Measurements from ENCODE around the gene PLIN3.

Gene PLIN3

GRCh38 chr19:4879041-4879440 is 11.6 kb upstream of the PLIN3 start:
- ChIA-PET POLR2A (no interaction called here), CTCF (no interaction called here)
- DNase-seq (ENCODE audit: extremely low spot score): no peak
- no peak for TF ChIP-seq FOXA1 (IDR thresholded peaks at IDR 0.05)
- TF ChIP-seq ARNT (IDR thresholded peaks at IDR 0.05): no peak
- TF ChIP-seq FOXK2 (IDR thresholded peaks at IDR 0.05): no peak
- TF ChIP-seq ELF4 (IDR thresholded peaks at IDR 0.05): no peak
- TF ChIP-seq SUZ12 (IDR thresholded peaks at IDR 0.05): no peak
- TF ChIP-seq CTBP1 (IDR thresholded peaks at IDR 0.05; ENCODE audit: borderline replicate concordance): no peak
- TF ChIP-seq SP1 (IDR thresholded peaks at IDR 0.05): no peak
- TF ChIP-seq LEF1 (IDR thresholded peaks at IDR 0.05; ENCODE audit: borderline replicate concordance): no peak
- TF ChIP-seq L3MBTL2 (conservative IDR thresholded peaks at IDR 0.05): no peak

DNA sequence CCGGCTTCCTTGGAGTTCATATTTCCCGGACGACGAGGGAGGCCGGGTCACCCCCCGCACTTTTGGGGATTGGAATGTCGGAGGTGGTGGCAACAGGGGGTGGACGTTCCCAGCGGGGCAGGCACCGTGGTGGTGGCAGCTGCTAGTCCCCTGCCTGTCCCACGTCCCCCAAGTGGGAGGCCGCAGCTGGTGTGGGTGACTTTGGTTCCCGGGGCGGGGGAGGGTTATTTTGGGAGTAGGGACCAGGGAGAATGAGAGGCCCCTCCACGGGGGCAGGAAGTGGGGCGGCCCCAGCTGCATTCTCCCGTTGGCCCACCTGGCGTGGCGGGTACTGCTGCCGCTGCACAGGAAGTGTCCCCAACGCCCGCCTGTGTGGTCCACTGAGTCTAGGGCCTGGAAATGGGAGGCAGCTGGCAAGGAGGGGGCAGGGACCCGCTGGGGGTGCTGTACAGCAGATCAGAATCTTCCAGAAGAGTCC is 11.1 kb upstream of the PLIN3 start:
- POLR2A ChIA-PET: no interaction called here
- CTCF ChIA-PET: no interaction called here
- DNase-seq (ENCODE audit: extremely low spot score): no peak
- no peak for TF ChIP-seq ARNT (IDR thresholded peaks at IDR 0.05)
- TF ChIP-seq ZNF384 (IDR thresholded peaks at IDR 0.05): no peak
- no peak for TF ChIP-seq L3MBTL2 (conservative IDR thresholded peaks at IDR 0.05)
- TF ChIP-seq HDGF (IDR thresholded peaks at IDR 0.05; ENCODE audit: borderline replicate concordance): no peak
- TF ChIP-seq CTBP1 (IDR thresholded peaks at IDR 0.05; ENCODE audit: borderline replicate concordance): no peak
- no peak for TF ChIP-seq SUZ12 (IDR thresholded peaks at IDR 0.05)

DNA sequence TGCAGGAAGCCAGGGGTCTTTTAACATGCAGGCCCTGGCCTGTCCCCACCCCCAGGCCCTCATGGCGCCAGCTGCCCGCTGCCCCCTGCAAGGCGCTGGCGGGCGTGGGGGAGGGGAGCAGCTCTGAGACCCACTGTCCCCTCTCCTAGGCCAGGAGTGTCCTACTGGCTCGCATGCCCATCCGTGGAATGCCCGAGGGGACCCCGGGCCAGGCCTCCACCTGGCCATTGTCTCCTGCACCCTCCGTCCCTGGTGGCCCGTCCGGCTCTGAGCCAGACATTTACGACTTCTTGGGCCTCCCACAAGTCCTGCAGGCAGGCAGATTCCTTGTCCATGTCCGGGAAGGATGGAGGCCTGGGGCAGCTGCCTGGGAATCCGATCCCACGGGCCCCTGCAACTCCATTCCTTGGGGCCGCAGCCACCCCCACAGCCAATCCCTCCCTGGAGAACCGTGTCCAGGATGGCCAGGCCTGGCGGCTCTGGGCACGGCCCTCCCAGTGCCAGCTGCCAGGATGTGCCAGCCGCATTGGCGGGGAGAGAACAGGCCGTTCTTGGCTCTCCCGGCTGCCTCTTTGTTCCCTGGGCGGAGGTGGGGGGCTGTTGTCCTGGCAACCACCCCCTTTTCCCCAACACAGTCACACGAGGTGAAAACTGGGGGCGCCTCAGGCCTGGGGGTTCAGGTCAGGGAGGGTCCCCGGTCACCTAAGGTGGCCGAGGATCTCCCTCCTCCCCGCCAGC is 10.5 kb upstream of the PLIN3 start:
- ChIA-PET CTCF (no interaction called here), POLR2A (no interaction called here)
- DNase-seq (ENCODE audit: extremely low spot score): no peak
- TF ChIP-seq FOXK2 (IDR thresholded peaks at IDR 0.05) (no peak), HDGF (IDR thresholded peaks at IDR 0.05; ENCODE audit: borderline replicate concordance) (no peak), FOXM1 (IDR thresholded peaks at IDR 0.05; ENCODE audit: borderline replicate concordance) (no peak), CTBP1 (IDR thresholded peaks at IDR 0.05; ENCODE audit: borderline replicate concordance) (no peak), ARNT (IDR thresholded peaks at IDR 0.05) (no peak), NFRKB (IDR thresholded peaks at IDR 0.05) (no peak), ELF4 (IDR thresholded peaks at IDR 0.05) (no peak), BHLHE40 (IDR thresholded peaks at IDR 0.05; ENCODE audit: borderline replicate concordance) (no peak), TARDBP (IDR thresholded peaks at IDR 0.05) (no peak), SP1 (IDR thresholded peaks at IDR 0.05) (no peak), L3MBTL2 (conservative IDR thresholded peaks at IDR 0.05) (no peak), ZNF384 (IDR thresholded peaks at IDR 0.05) (no peak)
- TF ChIP-seq, protein P1, sequence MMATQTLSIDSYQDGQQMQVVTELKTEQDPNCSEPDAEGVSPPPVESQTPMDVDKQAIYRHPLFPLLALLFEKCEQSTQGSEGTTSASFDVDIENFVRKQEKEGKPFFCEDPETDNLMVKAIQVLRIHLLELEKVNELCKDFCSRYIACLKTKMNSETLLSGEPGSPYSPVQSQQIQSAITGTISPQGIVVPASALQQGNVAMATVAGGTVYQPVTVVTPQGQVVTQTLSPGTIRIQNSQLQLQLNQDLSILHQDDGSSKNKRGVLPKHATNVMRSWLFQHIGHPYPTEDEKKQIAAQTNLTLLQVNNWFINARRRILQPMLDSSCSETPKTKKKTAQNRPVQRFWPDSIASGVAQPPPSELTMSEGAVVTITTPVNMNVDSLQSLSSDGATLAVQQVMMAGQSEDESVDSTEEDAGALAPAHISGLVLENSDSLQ (IDR thresholded peaks at IDR 0.05): no peak

- ChIA-PET POLR2A (no interaction called here), CTCF (interaction anchor here (4.7 kb wide), 1 partner anchor 38 kb away, joined by 30 read pairs; no protein-coding TSS in a partner anchor)
- no peak for DNase-seq (ENCODE audit: extremely low spot score)
Measured at GRCh38 chr19:4873930-4874329, 6.5 kb upstream of the PLIN3 start.

GRCh38 chr19:4871711-4872110 is 4.2 kb upstream of the PLIN3 start:
- ChIA-PET POLR2A (no interaction called here), CTCF (interaction anchor here (2.0 to 4.7 kb wide), 2 partner anchors 40 to 159 kb away, joined by 8 to 30 read pairs; no protein-coding TSS in a partner anchor)
- DNase-seq (ENCODE audit: extremely low spot score): no peak
- no peak for TF ChIP-seq ARNT (IDR thresholded peaks at IDR 0.05)
- TF ChIP-seq NFRKB (IDR thresholded peaks at IDR 0.05): no peak
- no peak for TF ChIP-seq SP1 (IDR thresholded peaks at IDR 0.05)
- no peak for TF ChIP-seq FOXM1 (IDR thresholded peaks at IDR 0.05; ENCODE audit: borderline replicate concordance)
- TF ChIP-seq HDGF (IDR thresholded peaks at IDR 0.05; ENCODE audit: borderline replicate concordance): no peak
- no peak for TF ChIP-seq SUZ12 (IDR thresholded peaks at IDR 0.05)
- TF ChIP-seq, protein P1 (IDR thresholded peaks at IDR 0.05): no peak
- TF ChIP-seq ELF4 (IDR thresholded peaks at IDR 0.05): no peak
- TF ChIP-seq L3MBTL2 (conservative IDR thresholded peaks at IDR 0.05): no peak
- no peak for TF ChIP-seq FOXK2 (IDR thresholded peaks at IDR 0.05)
- no peak for TF ChIP-seq ZNF384 (IDR thresholded peaks at IDR 0.05)
- no peak for TF ChIP-seq TARDBP (IDR thresholded peaks at IDR 0.05)
- no peak for TF ChIP-seq BHLHE40 (IDR thresholded peaks at IDR 0.05; ENCODE audit: borderline replicate concordance)
- TF ChIP-seq LEF1 (IDR thresholded peaks at IDR 0.05; ENCODE audit: borderline replicate concordance): no peak
- no peak for TF ChIP-seq FOXA1 (IDR thresholded peaks at IDR 0.05)
- no peak for TF ChIP-seq CTBP1 (IDR thresholded peaks at IDR 0.05; ENCODE audit: borderline replicate concordance)

More at GRCh38 chr19:4873930-4874329, 6.5 kb upstream of the PLIN3 start:
- TF ChIP-seq FOXA1 (IDR thresholded peaks at IDR 0.05) (no peak), TARDBP (IDR thresholded peaks at IDR 0.05) (no peak), ARNT (IDR thresholded peaks at IDR 0.05) (no peak), ELF4 (IDR thresholded peaks at IDR 0.05) (no peak), FOXK2 (IDR thresholded peaks at IDR 0.05) (no peak), ZNF384 (IDR thresholded peaks at IDR 0.05) (no peak), LEF1 (IDR thresholded peaks at IDR 0.05; ENCODE audit: borderline replicate concordance) (no peak), SUZ12 (IDR thresholded peaks at IDR 0.05) (no peak), SP1 (IDR thresholded peaks at IDR 0.05) (no peak), L3MBTL2 (conservative IDR thresholded peaks at IDR 0.05) (no peak), FOXM1 (IDR thresholded peaks at IDR 0.05; ENCODE audit: borderline replicate concordance) (no peak), HDGF (IDR thresholded peaks at IDR 0.05; ENCODE audit: borderline replicate concordance) (no peak), BHLHE40 (IDR thresholded peaks at IDR 0.05; ENCODE audit: borderline replicate concordance) (no peak), CTBP1 (IDR thresholded peaks at IDR 0.05; ENCODE audit: borderline replicate concordance) (no peak)

GRCh38 chr19:4870025-4870700 is 2.7 kb upstream of the PLIN3 start:
- DNase-seq (ENCODE audit: extremely low spot score): no peak
- TF ChIP-seq SUZ12 (IDR thresholded peaks at IDR 0.05) (no peak), ZNF384 (IDR thresholded peaks at IDR 0.05) (no peak)
- CTCF ChIA-PET: interaction anchor here (4.7 kb wide), 1 partner anchor 42 kb away, joined by 30 read pairs; no protein-coding TSS in a partner anchor
- POLR2A ChIA-PET: no interaction called here

Data from HEK293T (cell line).